Measurements from ENCODE around the gene TUFT1. TPM values are rescaled to one million over a fixed set of nuclear protein-coding genes. Genes with fewer than 3 reads are reported as not detected.

Gene TUFT1
- total RNA-seq, 2 donors from 2014 or later: 12.7 to 18.3 TPM

DNA sequence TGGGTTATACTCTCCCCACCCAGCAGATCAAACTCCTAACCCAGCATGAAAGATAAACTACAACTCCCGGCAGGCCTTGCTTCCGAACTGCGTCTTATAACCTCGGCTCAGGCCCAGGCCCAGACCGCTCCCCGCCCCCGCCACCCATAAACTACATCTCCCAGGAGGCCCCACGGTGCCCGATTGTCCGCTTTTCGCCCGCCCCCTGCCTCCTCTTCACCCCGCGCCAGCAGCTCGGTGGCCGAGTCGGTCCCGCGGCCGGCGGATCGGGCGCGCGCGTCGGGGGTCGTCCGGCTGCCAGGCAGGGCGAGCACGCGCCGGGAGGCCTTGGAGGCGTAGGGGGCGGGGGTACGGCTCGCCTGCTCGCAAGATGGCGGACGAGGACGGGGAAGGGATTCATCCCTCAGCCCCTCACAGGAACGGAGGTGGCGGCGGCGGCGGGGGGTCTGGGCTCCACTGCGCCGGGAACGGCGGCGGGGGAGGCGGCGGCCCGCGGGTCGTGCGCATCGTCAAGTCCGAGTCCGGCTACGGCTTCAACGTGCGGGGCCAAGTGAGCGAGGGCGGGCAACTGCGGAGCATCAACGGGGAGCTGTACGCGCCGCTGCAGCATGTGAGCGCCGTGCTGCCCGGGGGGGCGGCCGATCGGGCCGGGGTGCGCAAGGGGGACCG lies 71.9 kb downstream of the TUFT1 start, which contains the start of gene SNX27:
TSS of gene SNX27 (plus strand) at position 219 of the 669 bp plus-strand sequence. CDS start at position 371, 152 bp downstream.
- H3K27ac Mint-ChIP-seq: peak within 1 kb of the TSS; percentile 93
- Histone ChIP-seq H3K9ac (ENCODE audit: extremely low read depth, low read length, poor library complexity, severe bottlenecking) (peak within 1 kb of the TSS; percentile 71), H3K4me1 (ENCODE audit: control insufficient read depth, insufficient read depth, low read length) (no peaks in the 10 kb centered on the region), H3K4me3 (ENCODE audit: low read length) (peak within 1 kb of the TSS; percentile 97), H3K27ac (ENCODE audit: low read depth, low read length) (peak within 1 kb of the TSS; percentile 80), H3K27me3 (ENCODE audit: control insufficient read depth, insufficient read depth, low read length, poor library complexity, severe bottlenecking) (no peaks in the 10 kb centered on the region), H3K36me3 (ENCODE audit: control insufficient read depth, insufficient read depth, low read length) (no peaks in the 10 kb centered on the region), H3K9me3 (ENCODE audit: control insufficient read depth, low read length) (no peaks in the 10 kb centered on the region)
- H3K9me3 Mint-ChIP-seq: no peaks in the 10 kb centered on the region
- TF ChIP-seq, protein P1, sequence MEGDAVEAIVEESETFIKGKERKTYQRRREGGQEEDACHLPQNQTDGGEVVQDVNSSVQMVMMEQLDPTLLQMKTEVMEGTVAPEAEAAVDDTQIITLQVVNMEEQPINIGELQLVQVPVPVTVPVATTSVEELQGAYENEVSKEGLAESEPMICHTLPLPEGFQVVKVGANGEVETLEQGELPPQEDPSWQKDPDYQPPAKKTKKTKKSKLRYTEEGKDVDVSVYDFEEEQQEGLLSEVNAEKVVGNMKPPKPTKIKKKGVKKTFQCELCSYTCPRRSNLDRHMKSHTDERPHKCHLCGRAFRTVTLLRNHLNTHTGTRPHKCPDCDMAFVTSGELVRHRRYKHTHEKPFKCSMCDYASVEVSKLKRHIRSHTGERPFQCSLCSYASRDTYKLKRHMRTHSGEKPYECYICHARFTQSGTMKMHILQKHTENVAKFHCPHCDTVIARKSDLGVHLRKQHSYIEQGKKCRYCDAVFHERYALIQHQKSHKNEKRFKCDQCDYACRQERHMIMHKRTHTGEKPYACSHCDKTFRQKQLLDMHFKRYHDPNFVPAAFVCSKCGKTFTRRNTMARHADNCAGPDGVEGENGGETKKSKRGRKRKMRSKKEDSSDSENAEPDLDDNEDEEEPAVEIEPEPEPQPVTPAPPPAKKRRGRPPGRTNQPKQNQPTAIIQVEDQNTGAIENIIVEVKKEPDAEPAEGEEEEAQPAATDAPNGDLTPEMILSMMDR (conservative IDR thresholded peaks at IDR 0.05): no peak
- WGBS, 2 experiments (ENCODE audit: insufficient coverage in 1 of 2, insufficient read length in 1 of 2): 0% methylated on average over 9 to 79 of the region's 79 CpGs
- DNase-seq: peak; percentile 99
- H3K4me3 Mint-ChIP-seq: peak within 1 kb of the TSS; percentile 93
- H3K27me3 Mint-ChIP-seq (ENCODE audit: insufficient read depth): no peaks in the 10 kb centered on the region
- H3K4me1 Mint-ChIP-seq: peaks cover 15% of the 10 kb centered on the region
- no peaks in the 10 kb centered on the region for H3K36me3 Mint-ChIP-seq (ENCODE audit: low read depth)

DNA sequence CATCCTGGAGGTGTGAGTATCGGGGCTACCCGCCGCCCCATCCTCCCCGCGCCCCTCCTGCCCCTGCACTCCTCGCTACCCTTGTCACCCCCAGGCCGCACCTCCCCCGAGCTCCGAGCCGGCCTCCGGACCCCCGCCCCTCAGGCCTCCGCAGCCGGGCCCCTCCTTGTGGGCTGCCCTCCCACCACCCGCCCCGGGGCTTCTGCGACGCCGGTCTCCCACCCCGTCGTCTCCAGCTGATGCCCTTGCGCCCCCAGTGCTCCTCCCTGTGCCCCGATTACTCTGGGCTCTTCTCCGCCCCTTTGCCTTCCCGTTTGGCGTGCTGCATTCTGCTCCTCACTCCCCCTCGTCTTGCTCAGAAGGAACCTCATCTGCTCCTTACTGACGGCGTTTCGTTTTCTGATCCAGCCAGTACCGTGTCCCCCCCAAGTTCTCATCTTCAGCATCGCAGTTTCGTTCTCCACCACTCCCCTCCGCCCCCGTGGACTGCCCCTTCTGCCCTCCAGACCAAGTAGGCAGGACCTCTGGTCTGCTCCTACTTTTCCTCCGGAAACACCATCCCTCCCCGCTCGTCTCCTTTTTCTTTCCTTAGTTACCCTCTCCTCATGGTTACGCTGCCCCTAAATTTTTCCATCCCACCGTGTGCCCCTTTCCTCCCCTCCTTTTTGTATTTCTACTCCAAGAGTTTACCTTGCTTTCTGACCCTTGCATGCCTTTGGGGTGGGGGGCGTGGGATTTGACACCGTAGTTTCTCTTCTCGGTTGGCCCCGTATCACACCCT lies 72.6 kb downstream of the TUFT1 start:
- Mint-ChIP-seq H3K27ac (peak overlapping the region; percentile 93), H3K27me3 (ENCODE audit: insufficient read depth) (no peaks in the 10 kb centered on the region), H3K9me3 (no peaks in the 10 kb centered on the region), H3K4me1 (peaks cover 15% of the 10 kb centered on the region), H3K36me3 (ENCODE audit: low read depth) (no peaks in the 10 kb centered on the region), H3K4me3 (peak overlapping the region; percentile 93)
- peak overlapping the region; percentile 80 for H3K27ac ChIP-seq (ENCODE audit: low read depth, low read length)
- H3K4me3 ChIP-seq (ENCODE audit: low read length): peak overlapping the region; percentile 97
- DNase-seq: peak; percentile 80
- peak overlapping the region; percentile 71 for H3K9ac ChIP-seq (ENCODE audit: extremely low read depth, low read length, poor library complexity, severe bottlenecking)
- H3K27me3 ChIP-seq (ENCODE audit: control insufficient read depth, insufficient read depth, low read length, poor library complexity, severe bottlenecking): no peaks in the 10 kb centered on the region
- TF ChIP-seq, protein P1 (conservative IDR thresholded peaks at IDR 0.05): no peak
- no peaks in the 10 kb centered on the region for H3K36me3 ChIP-seq (ENCODE audit: control insufficient read depth, insufficient read depth, low read length)
- no peaks in the 10 kb centered on the region for H3K4me1 ChIP-seq (ENCODE audit: control insufficient read depth, insufficient read depth, low read length)
- H3K9me3 ChIP-seq (ENCODE audit: control insufficient read depth, low read length): no peaks in the 10 kb centered on the region
- 0 to 1% methylated on average over 25 to 44 of the region's 44 CpGs for WGBS, 2 experiments (ENCODE audit: insufficient coverage in 1 of 2, insufficient read length in 1 of 2)

DNA sequence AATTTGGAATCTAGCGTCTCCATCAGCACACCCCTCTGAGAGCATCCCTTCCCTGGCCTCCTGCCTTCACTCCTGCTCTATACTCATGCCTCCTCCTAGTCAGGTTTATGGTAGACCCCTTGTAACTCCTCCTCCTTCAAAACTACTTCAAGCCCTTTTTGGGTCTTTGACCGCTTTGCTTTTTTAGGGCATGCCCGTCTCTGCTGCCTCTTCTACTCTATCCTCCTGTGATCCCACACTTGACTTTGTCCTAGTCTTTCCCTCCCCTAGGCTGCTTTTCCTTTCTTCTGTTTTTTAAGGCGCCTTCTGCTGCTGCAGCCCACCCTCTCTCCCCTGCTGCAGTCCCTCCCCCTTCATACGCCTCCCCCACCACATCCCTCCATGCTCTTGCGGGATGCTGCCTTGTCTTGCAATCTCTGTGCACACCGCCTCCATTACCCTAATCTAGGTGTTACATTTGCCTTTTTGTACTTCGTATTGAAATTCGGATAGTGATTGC lies 73.2 kb downstream of the TUFT1 start:
- DNase-seq: peak; percentile 61
- no peaks in the 10 kb centered on the region for H3K4me1 ChIP-seq (ENCODE audit: control insufficient read depth, insufficient read depth, low read length)
- Mint-ChIP-seq H3K4me1 (peaks cover 19% of the 10 kb centered on the region), H3K36me3 (ENCODE audit: low read depth) (no peaks in the 10 kb centered on the region), H3K4me3 (peak overlapping the region; percentile 93), H3K27ac (peak overlapping the region; percentile 93), H3K27me3 (ENCODE audit: insufficient read depth) (no peaks in the 10 kb centered on the region), H3K9me3 (no peaks in the 10 kb centered on the region)
- H3K9me3 ChIP-seq (ENCODE audit: control insufficient read depth, low read length): no peaks in the 10 kb centered on the region
- H3K27ac ChIP-seq (ENCODE audit: low read depth, low read length): no peak overlapping the region
- H3K36me3 ChIP-seq (ENCODE audit: control insufficient read depth, insufficient read depth, low read length): no peaks in the 10 kb centered on the region
- peak overlapping the region; percentile 71 for H3K9ac ChIP-seq (ENCODE audit: extremely low read depth, low read length, poor library complexity, severe bottlenecking)
- H3K27me3 ChIP-seq (ENCODE audit: control insufficient read depth, insufficient read depth, low read length, poor library complexity, severe bottlenecking): no peaks in the 10 kb centered on the region
- 7% methylated on average over 8 to 9 of the region's 9 CpGs for WGBS, 2 experiments (ENCODE audit: insufficient coverage in 1 of 2, insufficient read length in 1 of 2)
- peak overlapping the region; percentile 97 for H3K4me3 ChIP-seq (ENCODE audit: low read length)
- TF ChIP-seq, protein P1 (conservative IDR thresholded peaks at IDR 0.05): no peak

Data from endodermal cell (in vitro differentiated cells).